Lower lobe of right lung (tissue), 2 donors: Measurements from ENCODE around the gene COL9A3. TPM values are rescaled to one million over a fixed set of nuclear protein-coding genes. Genes with fewer than 3 reads are reported as not detected.

Experiments
- ATAC-seq, 2 donors: fragments of 200-7000 bp; cut with Tn5 transposase; one replicate each; pipeline ENCODE4 v1.9.1; 2020 to 2022; ENCODE audit warnings: mild to moderate bottlenecking in 2 of 2, moderate library complexity in 2 of 2
- DNase-seq: peaks from one replicate; pipeline ENCODE4 v3.0.0-alpha.2; 2020
- H3K27ac ChIP-seq: fragments of 200-600 bp; one replicate; pipeline ENCODE4 v1.8.0; 2022
- H3K27me3 ChIP-seq: fragments of 200-600 bp; one replicate; pipeline ENCODE4 v1.8.0; 2022; ENCODE audit warnings: low read depth
- H3K36me3 ChIP-seq: fragments of 200-600 bp; one replicate; pipeline ENCODE4 v1.8.0; 2022; ENCODE audit warnings: mild to moderate bottlenecking
- H3K4me1 ChIP-seq: fragments of 200-600 bp; one replicate; pipeline ENCODE4 v1.8.0; 2022
- H3K4me3 ChIP-seq: fragments of 200-600 bp; one replicate; pipeline ENCODE4 v1.8.0; 2022; ENCODE audit warnings: mild to moderate bottlenecking
- H3K9me3 ChIP-seq: fragments of 200-600 bp; one replicate; pipeline ENCODE4 v1.8.0; 2022
- intact Hi-C: fragments of 100-400 bp; cut with DNase I; formaldehyde crosslinking; loops from one replicate; pipeline ENCODE4 v1.11.0; 2022
- total RNA-seq: library from RNA; stranded (reverse); fragmentation: NEBNext Ultra II Directional; extraction: Animal tissue kit (Norgen Biotek cat#: 25700); gene quantifications from one replicate; pipeline ENCODE4 v1.2.1, GENCODE V29; 2021
- TF ChIP-seq, protein P1 (sequence below): fragments of 200-600 bp; IDR thresholded peaks from one replicate; pipeline ENCODE4 v1.8.0; 2022; ENCODE audit warnings: antibody characterized with exemption, mild to moderate bottlenecking
- donor health status: DM: no; HTN: yes; CAD: no; lungs with severe emphysema.

COL9A3 gene
- total RNA-seq, 1 donor from 2014 or later, result 0.89 TPM

- Histone ChIP-seq H3K27ac (no peak overlapping the region), H3K9me3 (no peaks in the 10 kb centered on the region), H3K4me1 (peaks cover 6% of the 10 kb centered on the region), H3K4me3 (no peak overlapping the region), H3K36me3 (no peaks in the 10 kb centered on the region), H3K27me3 (no peaks in the 10 kb centered on the region)
- TF ChIP-seq, protein P1, sequence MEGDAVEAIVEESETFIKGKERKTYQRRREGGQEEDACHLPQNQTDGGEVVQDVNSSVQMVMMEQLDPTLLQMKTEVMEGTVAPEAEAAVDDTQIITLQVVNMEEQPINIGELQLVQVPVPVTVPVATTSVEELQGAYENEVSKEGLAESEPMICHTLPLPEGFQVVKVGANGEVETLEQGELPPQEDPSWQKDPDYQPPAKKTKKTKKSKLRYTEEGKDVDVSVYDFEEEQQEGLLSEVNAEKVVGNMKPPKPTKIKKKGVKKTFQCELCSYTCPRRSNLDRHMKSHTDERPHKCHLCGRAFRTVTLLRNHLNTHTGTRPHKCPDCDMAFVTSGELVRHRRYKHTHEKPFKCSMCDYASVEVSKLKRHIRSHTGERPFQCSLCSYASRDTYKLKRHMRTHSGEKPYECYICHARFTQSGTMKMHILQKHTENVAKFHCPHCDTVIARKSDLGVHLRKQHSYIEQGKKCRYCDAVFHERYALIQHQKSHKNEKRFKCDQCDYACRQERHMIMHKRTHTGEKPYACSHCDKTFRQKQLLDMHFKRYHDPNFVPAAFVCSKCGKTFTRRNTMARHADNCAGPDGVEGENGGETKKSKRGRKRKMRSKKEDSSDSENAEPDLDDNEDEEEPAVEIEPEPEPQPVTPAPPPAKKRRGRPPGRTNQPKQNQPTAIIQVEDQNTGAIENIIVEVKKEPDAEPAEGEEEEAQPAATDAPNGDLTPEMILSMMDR, result no peak
- DNase-seq (no peak), ATAC-seq (no peak)
- intact Hi-C loops, result no loop called here
These were observed 9.9 kb downstream of the COL9A3 start for GRCh38 chr20:62826646-62827310.

GRCh38 chr20:62827311-62828038 is 10.6 kb downstream of the COL9A3 start:
- no peak overlapping the region for H3K27ac ChIP-seq
- no peak for ATAC-seq
- H3K36me3 ChIP-seq, result no peaks in the 10 kb centered on the region
- H3K4me1 ChIP-seq, result peaks cover 13% of the 10 kb centered on the region
- DNase-seq, result no peak
- TF ChIP-seq, protein P1, result no peak
- H3K27me3 ChIP-seq, result no peaks in the 10 kb centered on the region
- no peaks in the 10 kb centered on the region for H3K9me3 ChIP-seq
- no peak overlapping the region for H3K4me3 ChIP-seq
- intact Hi-C loops, result no loop called here

DNA sequence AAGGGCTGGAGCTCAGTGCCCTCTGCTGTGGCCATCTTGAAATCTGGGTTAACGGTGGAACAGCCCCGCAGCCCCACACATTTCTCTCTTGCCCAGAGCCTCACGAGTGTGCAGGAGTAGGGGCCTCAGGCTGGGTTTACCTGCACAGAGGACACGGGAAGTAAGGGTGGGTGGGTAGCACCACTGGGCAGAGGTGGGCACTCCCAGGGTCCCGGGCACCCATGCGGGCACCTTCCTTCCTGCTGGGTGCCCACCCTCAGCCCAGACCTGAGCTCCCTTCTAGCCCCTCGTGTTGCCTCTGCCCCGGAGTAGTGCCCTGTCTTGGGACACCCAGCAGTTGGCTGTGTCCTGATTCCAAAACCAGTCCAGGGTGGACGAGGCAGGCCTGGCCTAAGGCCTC is 11.2 kb downstream of the COL9A3 start:
- no peak for DNase-seq
- no peaks in the 10 kb centered on the region for H3K27me3 ChIP-seq
- peaks cover 19% of the 10 kb centered on the region for H3K4me1 ChIP-seq
- no peak overlapping the region for H3K27ac ChIP-seq
- H3K9me3 ChIP-seq, result no peaks in the 10 kb centered on the region
- ATAC-seq, result no peak
- H3K36me3 ChIP-seq, result no peaks in the 10 kb centered on the region
- TF ChIP-seq, protein P1, result no peak
- intact Hi-C loops, result no loop called here
- H3K4me3 ChIP-seq, result no peak overlapping the region

DNA sequence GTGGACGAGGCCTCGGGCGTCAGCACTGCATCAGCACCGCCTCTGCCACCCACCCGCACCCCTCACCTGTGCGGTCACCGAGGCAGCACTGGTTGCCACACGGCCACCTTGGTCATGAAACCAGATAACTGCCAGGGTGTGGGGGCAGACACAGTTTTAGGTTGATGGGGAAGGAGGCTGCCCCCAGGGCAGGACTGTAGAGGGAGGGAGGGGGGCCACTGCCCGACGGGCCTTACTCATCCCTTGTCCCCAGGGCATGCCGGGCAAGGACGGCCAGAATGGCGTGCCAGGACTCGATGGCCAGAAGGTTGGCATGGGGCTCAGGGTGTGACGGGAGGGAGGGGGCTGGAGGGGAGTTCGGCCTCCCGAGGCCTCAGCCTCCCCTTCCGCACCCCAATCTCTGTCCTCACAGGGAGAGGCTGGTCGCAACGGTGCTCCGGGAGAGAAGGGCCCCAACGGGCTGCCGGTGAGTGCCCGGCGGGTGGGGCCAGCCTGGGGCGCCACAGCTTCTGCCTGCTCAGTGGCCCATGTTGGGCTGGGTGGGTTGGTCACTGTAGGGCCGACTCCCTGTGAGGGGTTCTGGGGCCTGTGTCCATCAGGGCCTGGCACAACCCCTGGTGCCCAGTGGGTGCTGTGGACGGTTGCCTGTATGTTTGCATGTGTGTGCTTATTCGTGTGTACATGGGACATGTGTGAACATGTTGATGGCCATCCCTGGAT is 11.8 kb downstream of the COL9A3 start:
- H3K27ac ChIP-seq, result no peak overlapping the region
- TF ChIP-seq, protein P1, result no peak
- no peaks in the 10 kb centered on the region for H3K36me3 ChIP-seq
- ATAC-seq (no peak), DNase-seq (no peak)
- no peak overlapping the region for H3K4me3 ChIP-seq
- H3K9me3 ChIP-seq, result no peaks in the 10 kb centered on the region
- H3K27me3 ChIP-seq, result no peaks in the 10 kb centered on the region
- peaks cover 20% of the 10 kb centered on the region for H3K4me1 ChIP-seq
- intact Hi-C loops, result no loop called here

- TF ChIP-seq, protein P1, result no peak
- Histone ChIP-seq H3K36me3 (no peaks in the 10 kb centered on the region), H3K27me3 (peaks cover 4% of the 10 kb centered on the region), H3K4me1 (peaks cover 17% of the 10 kb centered on the region), H3K4me3 (no peak overlapping the region), H3K27ac (no peak overlapping the region), H3K9me3 (no peaks in the 10 kb centered on the region)
- DNase-seq, result no peak
- ATAC-seq, result no peak
- intact Hi-C loops, result no loop called here
These were observed 12.7 kb downstream of the COL9A3 start for GRCh38 chr20:62829231-62830230.
